GM21367 (cell line): ENCODE data around the gene SLC38A10.

Experiments
- ATAC-seq: cut with Tn5 transposase; IDR thresholded peaks from one replicate; pipeline ENCODE4 v1.9.1; 2021; ENCODE audit not compliant: unreplicated experiment

SLC38A10 gene

GRCh38 chr17:81331527-81332043 is 36.5 kb upstream of the SLC38A10 start:
- no peak for ATAC-seq

GRCh38 chr17:81330884-81331245 is 35.8 kb upstream of the SLC38A10 start:
- no peak for ATAC-seq

GRCh38 chr17:81329927-81330883 is 35.1 kb upstream of the SLC38A10 start:
- no peak for ATAC-seq

GRCh38 chr17:81328978-81329926 is 34.1 kb upstream of the SLC38A10 start:
- ATAC-seq: no peak

- no peak for ATAC-seq
Observed at GRCh38 chr17:81328489-81328888, 33.4 kb upstream of the SLC38A10 start.

- ATAC-seq: no peak
Observed at GRCh38 chr17:81325714-81326358, 30.7 kb upstream of the SLC38A10 start.

GRCh38 chr17:81324851-81325713 is 30.0 kb upstream of the SLC38A10 start:
- ATAC-seq: no peak

- ATAC-seq: no peak
Observed at GRCh38 chr17:81324177-81324850, 29.2 kb upstream of the SLC38A10 start.

- ATAC-seq: no peak
Observed at GRCh38 chr17:81323411-81323868, 28.3 kb upstream of the SLC38A10 start.

GRCh38 chr17:81323083-81323369 is 27.9 kb upstream of the SLC38A10 start:
- no peak for ATAC-seq

- ATAC-seq: no peak
Observed at GRCh38 chr17:81322271-81323082, 27.4 kb upstream of the SLC38A10 start.

- no peak for ATAC-seq
Observed at GRCh38 chr17:81317961-81318605, 23.0 kb upstream of the SLC38A10 start.

GRCh38 chr17:81317530-81317821 is 22.4 kb upstream of the SLC38A10 start:
- ATAC-seq: no peak

GRCh38 chr17:81315885-81316391 is 20.8 kb upstream of the SLC38A10 start:
- no peak for ATAC-seq

- no peak for ATAC-seq
Observed at GRCh38 chr17:81315129-81315884, 20.2 kb upstream of the SLC38A10 start.

GRCh38 chr17:81314398-81315081 is 19.4 kb upstream of the SLC38A10 start:
- no peak for ATAC-seq
